Liver (tissue), 9 donors: Measurements from ENCODE around the gene PCSK6. TPM values are rescaled to one million over a fixed set of nuclear protein-coding genes. Genes with fewer than 3 reads are reported as not detected.

Experiments used
- DNase-seq: peaks from one replicate; pipeline ENCODE4 v3.0.0-alpha.2; 2017; ENCODE audit warnings: low spot score
- H3K27ac ChIP-seq, 2 donors: one replicate each; pipeline ENCODE4 v1.7.0; 2013; ENCODE audit warnings: inconsistent platforms in 2 of 2, low read length in 2 of 2, control low read depth in 1 of 2, low read depth in 1 of 2, mild to moderate bottlenecking in 1 of 2
- H3K27me3 ChIP-seq, 4 donors: one replicate each; pipeline versions ENCODE4 v1.6.1 to v1.7.0; 2013; ENCODE audit warnings: low read length in 3 of 4, inconsistent platforms in 1 of 4, mild to moderate bottlenecking in 1 of 4, moderate library complexity in 1 of 4; ENCODE audit not compliant: control insufficient read depth in 4 of 4, insufficient read depth in 4 of 4
- H3K36me3 ChIP-seq, 4 donors: one replicate each; pipeline versions ENCODE4 v1.6.1 to v1.7.0; 2013; ENCODE audit warnings: low read length in 3 of 4, mild to moderate bottlenecking in 3 of 4, low read depth in 1 of 4, moderate library complexity in 1 of 4; ENCODE audit not compliant: control insufficient read depth in 4 of 4, insufficient read depth in 3 of 4
- H3K4me1 ChIP-seq, 4 donors: one replicate each; pipeline versions ENCODE4 v1.6.1 to v1.7.0; 2013; ENCODE audit warnings: low read length in 3 of 4, mild to moderate bottlenecking in 3 of 4, moderate library complexity in 1 of 4; ENCODE audit not compliant: control insufficient read depth in 4 of 4, insufficient read depth in 4 of 4
- H3K4me3 ChIP-seq, 3 donors: one replicate each; pipeline versions ENCODE4 v1.6.1 to v1.7.0; 2013; ENCODE audit warnings: low read length in 3 of 3, control low read depth in 1 of 3, low read depth in 1 of 3, mild to moderate bottlenecking in 1 of 3
- H3K9ac ChIP-seq, 2 donors: one replicate each; pipeline ENCODE4 v1.7.0; 2013; ENCODE audit warnings: low read length in 2 of 2, mild to moderate bottlenecking in 2 of 2, moderate library complexity in 2 of 2, control low read depth in 1 of 2, low read depth in 1 of 2
- H3K9me3 ChIP-seq, 4 donors: one replicate each; pipeline versions ENCODE4 v1.6.1 to v1.7.0; 2013; ENCODE audit warnings: low read length in 3 of 4; ENCODE audit not compliant: control insufficient read depth in 4 of 4
- EGR1 ChIP-seq, 2 donors: IDR thresholded peaks; 2 replicates each; pipeline ENCODE4 v1.6.1; 2016 to 2018; ENCODE audit warnings: antibody characterized with exemption in 2 of 2, low read depth in 2 of 2
- FOXA1 ChIP-seq: IDR thresholded peaks from 2 replicates; pipeline ENCODE4 v1.6.1; 2016; ENCODE audit warnings: antibody characterized with exemption
- FOXA2 ChIP-seq: IDR thresholded peaks from 2 replicates; pipeline ENCODE4 v1.6.1; 2016; ENCODE audit warnings: antibody characterized with exemption
- GABPA ChIP-seq, 2 donors: IDR thresholded peaks in 1 of 2; conservative IDR thresholded peaks in 1 of 2; 2 replicates each; pipeline ENCODE4 v1.6.1; 2016; ENCODE audit warnings: antibody characterized with exemption in 2 of 2, mild to moderate bottlenecking in 1 of 2, moderate library complexity in 1 of 2
- HNF4A ChIP-seq, 2 donors: conservative IDR thresholded peaks; 2 replicates each; pipeline ENCODE4 v1.6.1; 2016; ENCODE audit warnings: antibody characterized with exemption in 2 of 2, mild to moderate bottlenecking in 2 of 2
- HNF4G ChIP-seq: IDR thresholded peaks from 2 replicates; pipeline ENCODE4 v1.6.1; 2016; ENCODE audit warnings: antibody characterized with exemption
- JUND ChIP-seq, 2 donors: IDR thresholded peaks; 2 replicates each; pipeline ENCODE4 v1.6.1; 2016; ENCODE audit warnings: antibody characterized with exemption in 2 of 2
- NR2F2 ChIP-seq: IDR thresholded peaks from 2 replicates; pipeline ENCODE4 v1.6.1; 2016; ENCODE audit warnings: antibody characterized with exemption
- RAD21 ChIP-seq, 2 donors: IDR thresholded peaks; 2 replicates each; pipeline ENCODE4 v1.6.1; 2016; ENCODE audit warnings: antibody characterized with exemption in 2 of 2, mild to moderate bottlenecking in 2 of 2
- RXRA ChIP-seq, 2 donors: IDR thresholded peaks; 2 replicates each; pipeline ENCODE4 v1.6.1; 2017 to 2018; ENCODE audit warnings: antibody characterized with exemption in 2 of 2, mild to moderate bottlenecking in 1 of 2
- SP1 ChIP-seq: IDR thresholded peaks from 2 replicates; pipeline ENCODE4 v1.6.1; 2018; ENCODE audit warnings: antibody characterized with exemption, mild to moderate bottlenecking
- TAF1 ChIP-seq: conservative IDR thresholded peaks from 2 replicates; pipeline ENCODE4 v1.6.1; 2016; ENCODE audit warnings: antibody characterized with exemption, mild to moderate bottlenecking
- YY1 ChIP-seq: IDR thresholded peaks from 2 replicates; pipeline ENCODE4 v1.6.1; 2016; ENCODE audit warnings: antibody characterized with exemption, mild to moderate bottlenecking
- ZBTB33 ChIP-seq: IDR thresholded peaks from 2 replicates; pipeline ENCODE4 v1.6.1; 2016; ENCODE audit warnings: antibody characterized with exemption
- WGBS: extraction: QIAGEN DNeasy Blood & Tissue Kit; methylation state at CpG from one replicate; pipeline ENCODE4 v1.1.7; 2013; 5-methylcytosine and 5-hydroxymethylcytosine counted together
- polyA plus RNA-seq, 2 donors: library from polyadenylated mRNA; stranded (reverse) in 1 of 2; unstranded in 1 of 2; fragments of 200-250 nt in 1 of 2; fragments of >200 nt in 1 of 2; fragmentation: Nextera tagmentation in 1 of 2; extraction: Ambion mirVana in 1 of 2; gene quantifications; one replicate each; pipeline versions ENCODE4 v1.2.1 to v1.2.3, GENCODE V29; 2013 to 2015
- total RNA-seq, 2 donors: library from RNA; depleted of rRNA; stranded (reverse); fragments of >200 nt; gene quantifications; one replicate each; pipeline ENCODE4 v1.2.3, GENCODE V29; 2014
- TF ChIP-seq, protein P1 (sequence below): IDR thresholded peaks from 2 replicates; pipeline ENCODE4 v1.6.1; 2016; ENCODE audit warnings: antibody characterized with exemption, mild to moderate bottlenecking
- TF ChIP-seq, protein P2 (sequence below): fragments of 150-350 bp; IDR thresholded peaks from 2 replicates; pipeline ENCODE4 v1.5.1; 2017; ENCODE audit warnings: improper control_type of control experiment, low read depth, low read length; ENCODE audit not compliant: missing input control
- TF ChIP-seq, protein P3 (sequence below): IDR thresholded peaks from 2 replicates; pipeline ENCODE4 v1.6.1; 2016; ENCODE audit warnings: antibody characterized with exemption
- TF ChIP-seq, protein P4 (sequence below): IDR thresholded peaks from 2 replicates; pipeline ENCODE4 v1.6.1; 2016; ENCODE audit warnings: antibody characterized with exemption
- donor health status: healthy.
- donor health status: healthy.
- donor health status: healthy.
- donor health status: healthy.
- donor health status: healthy.

The PCSK6 gene
- total and polyA plus RNA-seq, 4 donors: 94.8 to 398 (median 168) TPM

DNA sequence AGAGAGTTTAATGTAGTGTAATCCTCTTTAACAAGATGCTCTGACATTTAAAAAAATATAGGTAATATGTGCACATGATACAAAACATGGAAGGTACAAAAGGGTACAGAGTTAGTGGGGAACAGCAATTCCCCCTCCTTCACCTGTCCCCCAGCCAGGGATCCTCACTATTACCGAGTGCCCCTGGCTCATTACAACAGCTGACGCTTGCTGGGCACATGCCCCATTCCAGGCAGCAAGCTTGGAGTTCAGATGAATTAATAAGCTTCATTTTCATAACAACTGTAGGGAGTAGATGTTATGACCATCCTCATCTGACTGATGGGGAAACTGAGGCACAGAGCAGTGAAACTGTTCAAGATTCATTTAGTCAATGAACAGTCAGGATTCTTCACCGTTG is 41.2 kb downstream of the PCSK6 start:
- Histone ChIP-seq H3K27me3 (no peaks in the 10 kb centered on the region), H3K4me1 (peaks cover 26 to 97% (median 69%) of the 10 kb centered on the region in 4 donors), H3K4me3 (no peak overlapping the region), H3K27ac (peak overlapping the region; percentile 96 to 98), H3K36me3 (peaks cover 0 to under 1% (median 0%) of the 10 kb centered on the region in 4 donors), H3K9me3 (no peaks in the 10 kb centered on the region), H3K9ac (peak overlapping the region in 1 of 2 donors; percentile 46)
- TF ChIP-seq RXRA (IDR thresholded peaks at IDR 0.05): no peak
- no peak for TF ChIP-seq GABPA (IDR thresholded peaks at IDR 0.05 in 1 of 2, conservative IDR thresholded peaks at IDR 0.05 in 1 of 2)
- no peak for TF ChIP-seq SP1
- TF ChIP-seq, protein P1, sequence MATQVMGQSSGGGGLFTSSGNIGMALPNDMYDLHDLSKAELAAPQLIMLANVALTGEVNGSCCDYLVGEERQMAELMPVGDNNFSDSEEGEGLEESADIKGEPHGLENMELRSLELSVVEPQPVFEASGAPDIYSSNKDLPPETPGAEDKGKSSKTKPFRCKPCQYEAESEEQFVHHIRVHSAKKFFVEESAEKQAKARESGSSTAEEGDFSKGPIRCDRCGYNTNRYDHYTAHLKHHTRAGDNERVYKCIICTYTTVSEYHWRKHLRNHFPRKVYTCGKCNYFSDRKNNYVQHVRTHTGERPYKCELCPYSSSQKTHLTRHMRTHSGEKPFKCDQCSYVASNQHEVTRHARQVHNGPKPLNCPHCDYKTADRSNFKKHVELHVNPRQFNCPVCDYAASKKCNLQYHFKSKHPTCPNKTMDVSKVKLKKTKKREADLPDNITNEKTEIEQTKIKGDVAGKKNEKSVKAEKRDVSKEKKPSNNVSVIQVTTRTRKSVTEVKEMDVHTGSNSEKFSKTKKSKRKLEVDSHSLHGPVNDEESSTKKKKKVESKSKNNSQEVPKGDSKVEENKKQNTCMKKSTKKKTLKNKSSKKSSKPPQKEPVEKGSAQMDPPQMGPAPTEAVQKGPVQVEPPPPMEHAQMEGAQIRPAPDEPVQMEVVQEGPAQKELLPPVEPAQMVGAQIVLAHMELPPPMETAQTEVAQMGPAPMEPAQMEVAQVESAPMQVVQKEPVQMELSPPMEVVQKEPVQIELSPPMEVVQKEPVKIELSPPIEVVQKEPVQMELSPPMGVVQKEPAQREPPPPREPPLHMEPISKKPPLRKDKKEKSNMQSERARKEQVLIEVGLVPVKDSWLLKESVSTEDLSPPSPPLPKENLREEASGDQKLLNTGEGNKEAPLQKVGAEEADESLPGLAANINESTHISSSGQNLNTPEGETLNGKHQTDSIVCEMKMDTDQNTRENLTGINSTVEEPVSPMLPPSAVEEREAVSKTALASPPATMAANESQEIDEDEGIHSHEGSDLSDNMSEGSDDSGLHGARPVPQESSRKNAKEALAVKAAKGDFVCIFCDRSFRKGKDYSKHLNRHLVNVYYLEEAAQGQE: no peak
- no peak for TF ChIP-seq NR2F2
- no peak for TF ChIP-seq YY1
- no peak for TF ChIP-seq RAD21 (IDR thresholded peaks at IDR 0.05)
- TF ChIP-seq, protein P2, sequence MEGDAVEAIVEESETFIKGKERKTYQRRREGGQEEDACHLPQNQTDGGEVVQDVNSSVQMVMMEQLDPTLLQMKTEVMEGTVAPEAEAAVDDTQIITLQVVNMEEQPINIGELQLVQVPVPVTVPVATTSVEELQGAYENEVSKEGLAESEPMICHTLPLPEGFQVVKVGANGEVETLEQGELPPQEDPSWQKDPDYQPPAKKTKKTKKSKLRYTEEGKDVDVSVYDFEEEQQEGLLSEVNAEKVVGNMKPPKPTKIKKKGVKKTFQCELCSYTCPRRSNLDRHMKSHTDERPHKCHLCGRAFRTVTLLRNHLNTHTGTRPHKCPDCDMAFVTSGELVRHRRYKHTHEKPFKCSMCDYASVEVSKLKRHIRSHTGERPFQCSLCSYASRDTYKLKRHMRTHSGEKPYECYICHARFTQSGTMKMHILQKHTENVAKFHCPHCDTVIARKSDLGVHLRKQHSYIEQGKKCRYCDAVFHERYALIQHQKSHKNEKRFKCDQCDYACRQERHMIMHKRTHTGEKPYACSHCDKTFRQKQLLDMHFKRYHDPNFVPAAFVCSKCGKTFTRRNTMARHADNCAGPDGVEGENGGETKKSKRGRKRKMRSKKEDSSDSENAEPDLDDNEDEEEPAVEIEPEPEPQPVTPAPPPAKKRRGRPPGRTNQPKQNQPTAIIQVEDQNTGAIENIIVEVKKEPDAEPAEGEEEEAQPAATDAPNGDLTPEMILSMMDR: no peak
- no peak for TF ChIP-seq TAF1
- TF ChIP-seq, protein P3, sequence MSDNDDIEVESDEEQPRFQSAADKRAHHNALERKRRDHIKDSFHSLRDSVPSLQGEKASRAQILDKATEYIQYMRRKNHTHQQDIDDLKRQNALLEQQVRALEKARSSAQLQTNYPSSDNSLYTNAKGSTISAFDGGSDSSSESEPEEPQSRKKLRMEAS: no peak
- no peak for TF ChIP-seq JUND (IDR thresholded peaks at IDR 0.05)
- TF ChIP-seq ZBTB33: no peak
- TF ChIP-seq HNF4G: no peak
- no peak for TF ChIP-seq EGR1 (IDR thresholded peaks at IDR 0.05; ENCODE audit: low read depth in 2 of 2)
- TF ChIP-seq HNF4A (conservative IDR thresholded peaks at IDR 0.05): no peak
- TF ChIP-seq FOXA1: no peak
- no peak for TF ChIP-seq FOXA2
- TF ChIP-seq, protein P4, sequence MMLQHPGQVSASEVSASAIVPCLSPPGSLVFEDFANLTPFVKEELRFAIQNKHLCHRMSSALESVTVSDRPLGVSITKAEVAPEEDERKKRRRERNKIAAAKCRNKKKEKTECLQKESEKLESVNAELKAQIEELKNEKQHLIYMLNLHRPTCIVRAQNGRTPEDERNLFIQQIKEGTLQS: no peak
- WGBS: 79% methylated on average over 3 of the region's 3 CpGs
- no peak for DNase-seq
